ENCODE data around the gene EIF2B2.

GRCh38 chr14:74981462-74981782 is 21.3 kb upstream of the EIF2B2 start:
- TF ChIP-seq CTCF (IDR thresholded peaks at IDR 0.05) (no peak), POLR2A (IDR thresholded peaks at IDR 0.05) (no peak)
